ENCODE data around the gene IKZF3. TPM values are rescaled to one million over a fixed set of nuclear protein-coding genes. Genes with fewer than 3 reads are reported as not detected.
"Not testable (repeated sequence)": the region's sequence is repeated elsewhere in the genome, so short reads cannot be mapped to it uniquely, and the experiment has no call there.

The IKZF3 gene
- total RNA-seq, 1 experiment from 2014 or later: not detected

DNA sequence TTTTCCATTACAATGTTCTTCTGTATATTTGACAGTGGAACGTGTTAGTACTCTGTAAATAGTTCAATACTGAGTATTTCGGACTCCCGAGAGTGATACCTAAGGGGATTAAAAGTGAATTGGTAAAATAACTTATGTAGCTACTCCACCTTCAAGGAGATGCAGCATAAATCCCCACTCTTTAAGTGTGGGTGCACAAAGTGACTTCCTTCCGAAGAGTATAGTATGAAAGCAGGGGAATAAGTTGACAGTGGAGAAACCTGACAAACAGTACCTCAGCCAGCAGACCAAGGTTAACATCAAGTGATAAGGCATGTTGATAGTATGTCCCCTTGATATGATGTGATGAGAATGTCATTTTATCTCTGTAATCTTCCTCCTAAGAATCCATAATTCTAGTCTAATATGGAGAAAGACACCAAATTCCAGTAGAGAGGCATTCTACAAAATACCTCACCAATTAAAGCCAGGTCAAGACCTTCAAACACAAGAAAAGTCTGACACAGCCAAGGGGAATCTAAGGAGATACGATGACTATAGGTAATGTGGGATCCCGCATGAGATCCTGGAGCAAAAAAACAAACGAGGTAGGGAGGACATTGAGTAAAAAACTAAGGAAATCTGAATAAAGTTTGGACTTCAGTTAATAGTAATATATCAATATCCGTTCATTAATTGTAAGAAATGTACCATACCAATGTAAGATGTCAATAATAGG is 2.1 kb upstream of the IKZF3 start:
- Histone ChIP-seq H3K27me3 (ENCODE audit: low read length) (peaks cover 50% of the 10 kb centered on the region), H3K4me3 (ENCODE audit: low read length) (no peak overlapping the region), H3K4me1 (ENCODE audit: insufficient read depth, low read length) (no peaks in the 10 kb centered on the region), H3F3A (ENCODE audit: low read length, unreplicated experiment) (no peaks in the 10 kb centered on the region), H3K9ac (ENCODE audit: low read length) (no peak overlapping the region), H2AFZ (ENCODE audit: low read length) (no peak overlapping the region), H4K20me1 (ENCODE audit: low read length) (no peaks in the 10 kb centered on the region), H3K9me2 (replicated peaks; ENCODE audit: low read length) (no peaks in the 10 kb centered on the region), H3K27ac (ENCODE audit: low read length) (no peak overlapping the region), H3K9me3 (ENCODE audit: low read length) (no peaks in the 10 kb centered on the region), H3K4me2 (ENCODE audit: low read length) (no peak overlapping the region), H3K36me3 (ENCODE audit: low read depth, low read length) (no peaks in the 10 kb centered on the region), H3K79me2 (ENCODE audit: low read length) (no peaks in the 10 kb centered on the region)
- ATAC-seq (no peak), DNase-seq (no peak)
- POLR2A ChIA-PET (ENCODE audit: unreplicated experiment): no interaction called here
- TF ChIP-seq EZH2phosphoT487 (IDR thresholded peaks at IDR 0.05; ENCODE audit: borderline replicate concordance, low read length) (no peak), EZH2 (IDR thresholded peaks at IDR 0.05; ENCODE audit: low read length, unreplicated experiment) (no peak)
- TF ChIP-seq, protein P1, sequence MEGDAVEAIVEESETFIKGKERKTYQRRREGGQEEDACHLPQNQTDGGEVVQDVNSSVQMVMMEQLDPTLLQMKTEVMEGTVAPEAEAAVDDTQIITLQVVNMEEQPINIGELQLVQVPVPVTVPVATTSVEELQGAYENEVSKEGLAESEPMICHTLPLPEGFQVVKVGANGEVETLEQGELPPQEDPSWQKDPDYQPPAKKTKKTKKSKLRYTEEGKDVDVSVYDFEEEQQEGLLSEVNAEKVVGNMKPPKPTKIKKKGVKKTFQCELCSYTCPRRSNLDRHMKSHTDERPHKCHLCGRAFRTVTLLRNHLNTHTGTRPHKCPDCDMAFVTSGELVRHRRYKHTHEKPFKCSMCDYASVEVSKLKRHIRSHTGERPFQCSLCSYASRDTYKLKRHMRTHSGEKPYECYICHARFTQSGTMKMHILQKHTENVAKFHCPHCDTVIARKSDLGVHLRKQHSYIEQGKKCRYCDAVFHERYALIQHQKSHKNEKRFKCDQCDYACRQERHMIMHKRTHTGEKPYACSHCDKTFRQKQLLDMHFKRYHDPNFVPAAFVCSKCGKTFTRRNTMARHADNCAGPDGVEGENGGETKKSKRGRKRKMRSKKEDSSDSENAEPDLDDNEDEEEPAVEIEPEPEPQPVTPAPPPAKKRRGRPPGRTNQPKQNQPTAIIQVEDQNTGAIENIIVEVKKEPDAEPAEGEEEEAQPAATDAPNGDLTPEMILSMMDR (conservative IDR thresholded peaks at IDR 0.05; ENCODE audit: low read depth, low read length): no peak
- intact Hi-C loops (cut with micrococcal nuclease): no loop called here
- BruUV-seq (replicated peaks): no TSS peak
- CTCF ChIA-PET: no interaction called here

DNA sequence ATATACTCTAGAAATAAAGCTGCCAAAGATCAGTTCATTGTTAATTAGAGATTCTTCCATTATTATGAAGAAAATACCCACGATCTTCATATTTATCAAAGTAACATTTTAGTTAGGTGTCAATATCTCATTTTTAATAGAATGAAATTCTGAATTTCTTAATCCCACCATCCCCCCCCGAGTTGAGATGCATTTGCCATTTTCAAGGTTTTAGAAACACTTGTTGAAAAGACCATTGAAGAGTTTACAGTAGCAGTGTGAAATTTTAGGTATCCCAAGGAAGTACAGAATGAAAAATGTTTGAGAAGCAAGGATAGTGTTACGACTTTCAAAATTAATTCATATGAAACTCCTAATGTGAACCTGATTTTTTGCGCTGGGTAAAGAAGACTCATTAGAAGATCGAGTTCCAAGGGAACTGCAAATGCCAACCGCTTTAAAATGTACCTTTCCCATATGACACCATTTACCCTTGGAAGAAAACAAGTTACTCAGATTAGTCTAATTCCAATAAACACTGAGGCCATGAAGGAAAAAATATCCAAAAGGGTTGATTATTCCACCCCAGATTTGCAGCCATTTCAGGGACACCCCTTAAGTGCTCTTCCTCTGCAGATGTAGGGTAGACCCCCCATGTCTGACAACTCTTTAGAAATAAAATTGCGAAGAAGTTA is 731 bp downstream of the IKZF3 start:
- peaks cover 53% of the 10 kb centered on the region for H3K27me3 ChIP-seq (ENCODE audit: low read length)

DNA sequence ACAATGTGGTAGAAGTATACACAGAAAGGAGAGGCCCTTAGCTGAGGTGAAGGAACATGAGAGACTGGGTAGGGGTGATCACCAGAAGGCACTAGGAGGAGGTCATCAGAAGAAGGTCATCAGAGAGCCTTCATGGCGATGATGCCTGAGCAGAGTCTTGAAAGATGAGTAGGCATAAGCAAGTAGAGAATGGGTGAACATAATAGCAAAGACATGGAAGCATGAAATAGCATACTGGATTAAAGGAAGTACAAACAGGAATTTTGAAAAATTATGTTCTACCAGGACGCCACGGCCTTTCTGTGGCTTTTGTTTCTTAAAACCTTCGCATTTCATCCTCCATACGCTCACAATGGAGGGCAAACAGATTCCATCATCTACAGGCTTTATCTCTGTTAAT is 2.9 kb downstream of the IKZF3 start:
- no peaks in the 10 kb centered on the region for H3K36me3 ChIP-seq (ENCODE audit: low read depth, low read length)
- POLR2A ChIA-PET (ENCODE audit: unreplicated experiment): no interaction called here
- peaks cover 47% of the 10 kb centered on the region for H3K27me3 ChIP-seq (ENCODE audit: low read length)
- no peaks in the 10 kb centered on the region for H3K4me1 ChIP-seq (ENCODE audit: insufficient read depth, low read length)
- BruUV-seq (replicated peaks): no TSS peak
- no peak overlapping the region for H3K4me2 ChIP-seq (ENCODE audit: low read length)
- ATAC-seq (no peak), DNase-seq (no peak)
- intact Hi-C loops (cut with micrococcal nuclease): no loop called here
- no peak for TF ChIP-seq EZH2phosphoT487 (IDR thresholded peaks at IDR 0.05; ENCODE audit: borderline replicate concordance, low read length)
- TF ChIP-seq EZH2 (IDR thresholded peaks at IDR 0.05; ENCODE audit: low read length, unreplicated experiment): no peak
- TF ChIP-seq, protein P1 (conservative IDR thresholded peaks at IDR 0.05; ENCODE audit: low read depth, low read length): no peak
- H3K27ac ChIP-seq (ENCODE audit: low read length): no peak overlapping the region
- no peak overlapping the region for H3K9ac ChIP-seq (ENCODE audit: low read length)
- no peaks in the 10 kb centered on the region for H4K20me1 ChIP-seq (ENCODE audit: low read length)
- H3K79me2 ChIP-seq (ENCODE audit: low read length): no peaks in the 10 kb centered on the region
- H3F3A ChIP-seq (ENCODE audit: low read length, unreplicated experiment): no peaks in the 10 kb centered on the region
- CTCF ChIA-PET: no interaction called here
- no peak overlapping the region for H2AFZ ChIP-seq (ENCODE audit: low read length)
- no peak overlapping the region for H3K4me3 ChIP-seq (ENCODE audit: low read length)
- no peaks in the 10 kb centered on the region for H3K9me2 ChIP-seq (replicated peaks; ENCODE audit: low read length)
- no peaks in the 10 kb centered on the region for H3K9me3 ChIP-seq (ENCODE audit: low read length)

More for the DNA sequence above, 731 bp downstream of the IKZF3 start:
- H3K4me2 ChIP-seq (ENCODE audit: low read length): peak overlapping the region; percentile 44; the same call in 1 of the 2 replicates
- H2AFZ ChIP-seq (ENCODE audit: low read length): no peak overlapping the region
- no peak for ATAC-seq
- no peak overlapping the region for H3K9ac ChIP-seq (ENCODE audit: low read length)
- H4K20me1 ChIP-seq (ENCODE audit: low read length): no peaks in the 10 kb centered on the region
- intact Hi-C loops (cut with micrococcal nuclease): no loop called here
- ChIA-PET POLR2A (ENCODE audit: unreplicated experiment) (no interaction called here), CTCF (interaction anchor here (0.6 kb wide), 1 partner anchor 175 kb away, joined by 3 read pairs; the partner anchor contains the start of gene PGAP3)
- no TSS peak for BruUV-seq (replicated peaks)
- H3K9me3 ChIP-seq (ENCODE audit: low read length): no peaks in the 10 kb centered on the region
- no peaks in the 10 kb centered on the region for H3F3A ChIP-seq (ENCODE audit: low read length, unreplicated experiment)
- TF ChIP-seq EZH2phosphoT487 (IDR thresholded peaks at IDR 0.05; ENCODE audit: borderline replicate concordance, low read length): no peak
- no peaks in the 10 kb centered on the region for H3K9me2 ChIP-seq (replicated peaks; ENCODE audit: low read length)
- no peak for DNase-seq
- no peak overlapping the region for H3K27ac ChIP-seq (ENCODE audit: low read length)
- H3K4me1 ChIP-seq (ENCODE audit: insufficient read depth, low read length): no peaks in the 10 kb centered on the region
- no peaks in the 10 kb centered on the region for H3K79me2 ChIP-seq (ENCODE audit: low read length)
- no peaks in the 10 kb centered on the region for H3K36me3 ChIP-seq (ENCODE audit: low read depth, low read length)
- no peak overlapping the region for H3K4me3 ChIP-seq (ENCODE audit: low read length)

GRCh38 chr17:39855911-39856649 is 8.0 kb downstream of the IKZF3 start:
- H4K20me1 ChIP-seq (ENCODE audit: low read length); intact Hi-C loops (cut with micrococcal nuclease); CTCF ChIA-PET; H3K9me3 ChIP-seq (ENCODE audit: low read length); H3K27ac ChIP-seq (ENCODE audit: low read length); H3K36me3 ChIP-seq (ENCODE audit: low read depth, low read length); H3K9me2 ChIP-seq (replicated peaks; ENCODE audit: low read length); POLR2A ChIA-PET (ENCODE audit: unreplicated experiment); H3K27me3 ChIP-seq (ENCODE audit: low read length); H3K9ac ChIP-seq (ENCODE audit: low read length); BruUV-seq (replicated peaks); H3K4me2 ChIP-seq (ENCODE audit: low read length); ATAC-seq; H3K4me3 ChIP-seq (ENCODE audit: low read length); H3K79me2 ChIP-seq (ENCODE audit: low read length); H3F3A ChIP-seq (ENCODE audit: low read length, unreplicated experiment); H3K4me1 ChIP-seq (ENCODE audit: insufficient read depth, low read length); H2AFZ ChIP-seq (ENCODE audit: low read length); DNase-seq: not testable (repeated sequence)
